BJ (cell line): ENCODE data around the gene PEA15. TPM values are rescaled to one million over a fixed set of nuclear protein-coding genes. Genes with fewer than 3 reads are reported as not detected.

ENCODE experiments used
- CTCF ChIA-PET: fragments of 350-600 bp; formaldehyde crosslinking; extraction: SDS; loops from one replicate; lab custom pipeline; 2021; ENCODE audit warnings: antibody characterized with exemption, inconsistent platforms; lab: Yijun Ruan, JAX
- POLR2A ChIA-PET: fragments of 300-600 bp; sonication (Branson Sonifier 250); formaldehyde crosslinking; extraction: SDS; loops from one replicate; lab custom pipeline; 2021; ENCODE audit warnings: antibody characterized with exemption; lab: Charles Lee
- DNase-seq: peaks from one replicate; pipeline ENCODE4 v3.0.0-alpha.2; 2011; ENCODE audit warnings: low read depth
- H3K27me3 ChIP-seq: 2 replicates; pipeline ENCODE4 v1.6.0; 2011; ENCODE audit warnings: low read length; ENCODE audit not compliant: control insufficient read depth, insufficient read depth
- H3K36me3 ChIP-seq: 2 replicates; pipeline ENCODE4 v1.5.1; 2011; ENCODE audit warnings: low read length; ENCODE audit not compliant: control insufficient read depth, insufficient read depth
- H3K4me3 ChIP-seq: 2 replicates; pipeline ENCODE4 v1.5.1; 2011; ENCODE audit warnings: low read depth, mild to moderate bottlenecking, control low read depth, low read length
- polyA plus RNA-seq: library from polyadenylated mRNA; depleted of rRNA; stranded (reverse); fragments of >200 nt; gene quantifications from 2 replicates; pipeline ENCODE4 v1.2.3, GENCODE V29; 2011
- TF ChIP-seq, protein P1 (sequence below): IDR thresholded peaks from 2 replicates; pipeline ENCODE4 v1.5.1; 2011; ENCODE audit warnings: low read depth, mild to moderate bottlenecking, control low read depth, inconsistent platforms, low read length, moderate library complexity; ENCODE audit not compliant: insufficient read depth

The PEA15 gene
- polyA plus RNA-seq, 1 experiment: 1,035 TPM

DNA sequence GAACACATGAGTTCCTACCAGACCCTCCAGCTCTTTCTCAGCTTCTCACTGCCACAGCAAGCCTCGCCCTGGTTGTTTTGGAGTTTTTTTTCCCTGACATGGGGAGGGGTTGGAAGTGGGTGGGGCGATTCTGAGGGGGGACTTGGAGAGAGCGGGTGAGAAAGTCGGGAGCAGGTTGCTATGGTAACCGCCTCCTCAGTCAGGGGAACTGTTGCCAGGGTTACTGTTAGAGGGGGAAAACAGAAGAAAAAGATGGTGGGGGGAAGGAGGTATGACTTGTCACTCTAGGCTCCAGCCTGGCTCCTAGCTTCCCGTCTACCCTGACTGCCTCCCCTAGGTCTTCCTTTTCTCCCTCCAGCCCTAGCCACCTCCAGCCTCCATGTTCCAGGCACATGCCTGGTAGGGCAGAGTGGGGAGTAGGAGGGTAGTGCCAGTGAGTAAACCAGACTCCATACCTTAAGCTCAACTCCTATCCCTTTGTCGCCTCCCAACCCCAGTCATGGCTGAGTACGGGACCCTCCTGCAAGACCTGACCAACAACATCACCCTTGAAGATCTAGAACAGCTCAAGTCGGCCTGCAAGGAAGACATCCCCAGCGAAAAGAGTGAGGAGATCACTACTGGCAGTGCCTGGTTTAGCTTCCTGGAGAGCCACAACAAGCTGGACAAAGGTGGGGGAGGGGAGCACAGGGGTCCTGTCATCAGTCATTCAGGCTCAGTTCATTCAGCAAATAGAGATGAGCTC is 6.0 kb downstream of the PEA15 start:
- TF ChIP-seq, protein P1, sequence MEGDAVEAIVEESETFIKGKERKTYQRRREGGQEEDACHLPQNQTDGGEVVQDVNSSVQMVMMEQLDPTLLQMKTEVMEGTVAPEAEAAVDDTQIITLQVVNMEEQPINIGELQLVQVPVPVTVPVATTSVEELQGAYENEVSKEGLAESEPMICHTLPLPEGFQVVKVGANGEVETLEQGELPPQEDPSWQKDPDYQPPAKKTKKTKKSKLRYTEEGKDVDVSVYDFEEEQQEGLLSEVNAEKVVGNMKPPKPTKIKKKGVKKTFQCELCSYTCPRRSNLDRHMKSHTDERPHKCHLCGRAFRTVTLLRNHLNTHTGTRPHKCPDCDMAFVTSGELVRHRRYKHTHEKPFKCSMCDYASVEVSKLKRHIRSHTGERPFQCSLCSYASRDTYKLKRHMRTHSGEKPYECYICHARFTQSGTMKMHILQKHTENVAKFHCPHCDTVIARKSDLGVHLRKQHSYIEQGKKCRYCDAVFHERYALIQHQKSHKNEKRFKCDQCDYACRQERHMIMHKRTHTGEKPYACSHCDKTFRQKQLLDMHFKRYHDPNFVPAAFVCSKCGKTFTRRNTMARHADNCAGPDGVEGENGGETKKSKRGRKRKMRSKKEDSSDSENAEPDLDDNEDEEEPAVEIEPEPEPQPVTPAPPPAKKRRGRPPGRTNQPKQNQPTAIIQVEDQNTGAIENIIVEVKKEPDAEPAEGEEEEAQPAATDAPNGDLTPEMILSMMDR: no peak
- Histone ChIP-seq H3K4me3 (no peak overlapping the region), H3K36me3 (peaks cover 56% of the 10 kb centered on the region), H3K27me3 (no peaks in the 10 kb centered on the region)
- CTCF ChIA-PET: interaction anchor here (1.2 to 4.0 kb wide), 5 partner anchors 9 to 110 kb away, joined by 4 to 19 read pairs (median 6); partner anchors contain the start of gene CASQ1
- no peak for DNase-seq
- POLR2A ChIA-PET: no interaction called here

- CTCF ChIA-PET: interaction anchor here (1.1 to 2.0 kb wide), 4 partner anchors 77 to 129 kb away, joined by 3 to 11 read pairs (median 3); no protein-coding TSS in a partner anchor
- TF ChIP-seq, protein P1: no peak
Measured at GRCh38 chr1:160214481-160215140, 9.4 kb downstream of the PEA15 start.

GRCh38 chr1:160216301-160216700 is 11.1 kb downstream of the PEA15 start:
- Histone ChIP-seq H3K36me3 (peaks cover 41% of the 10 kb centered on the region), H3K27me3 (no peaks in the 10 kb centered on the region), H3K4me3 (no peak overlapping the region)
- POLR2A ChIA-PET: no interaction called here
- TF ChIP-seq, protein P1: no peak
- DNase-seq: no peak
- CTCF ChIA-PET: interaction anchor here (0.9 to 2.0 kb wide), 5 partner anchors 9 to 115 kb away, joined by 3 to 11 read pairs (median 3); no protein-coding TSS in a partner anchor

More at GRCh38 chr1:160214481-160215140, 9.4 kb downstream of the PEA15 start:
- DNase-seq: no peak
- H3K27me3 ChIP-seq: no peaks in the 10 kb centered on the region
- POLR2A ChIA-PET: no interaction called here
- no peak overlapping the region for H3K4me3 ChIP-seq
- H3K36me3 ChIP-seq: peaks cover 50% of the 10 kb centered on the region

- DNase-seq: no peak
- ChIA-PET POLR2A (no interaction called here), CTCF (interaction anchor here (1.5 to 5.0 kb wide), 7 partner anchors 10 to 114 kb away, joined by 3 to 113 read pairs (median 33); partner anchors contain the start of gene CASQ1)
- peaks cover 33% of the 10 kb centered on the region for H3K36me3 ChIP-seq
- TF ChIP-seq, protein P1: no peak
- H3K4me3 ChIP-seq: no peak overlapping the region
- H3K27me3 ChIP-seq: no peaks in the 10 kb centered on the region
Measured at GRCh38 chr1:160217481-160218051, 12.4 kb downstream of the PEA15 start.
